IPS-15b (cell line): ENCODE results near the gene PDE6A.

ENCODE experiments used
- H3K27me3 ChIP-seq: one replicate; pipeline ENCODE4 v1.6.1; 2013; ENCODE audit warnings: low read length; ENCODE audit not compliant: control insufficient read depth, insufficient read depth
- H3K36me3 ChIP-seq: one replicate; pipeline ENCODE4 v1.6.1; 2013; ENCODE audit warnings: low read length; ENCODE audit not compliant: control insufficient read depth, insufficient read depth
- H3K4me1 ChIP-seq: one replicate; pipeline ENCODE4 v1.6.1; 2013; ENCODE audit warnings: mild to moderate bottlenecking, low read length; ENCODE audit not compliant: control insufficient read depth, insufficient read depth
- H3K4me3 ChIP-seq: one replicate; pipeline ENCODE4 v1.5.1; 2013; ENCODE audit warnings: low read depth, low read length
- H3K9ac ChIP-seq: one replicate; pipeline ENCODE4 v1.6.1; 2013; ENCODE audit warnings: low read depth, mild to moderate bottlenecking, low read length
- H3K9me3 ChIP-seq: one replicate; pipeline ENCODE4 v1.6.1; 2013; ENCODE audit warnings: mild to moderate bottlenecking, low read length; ENCODE audit not compliant: control insufficient read depth, insufficient read depth

The PDE6A gene

GRCh38 chr5:149962601-149963300 lies 18.2 kb upstream of the PDE6A start:
- H3K4me3 ChIP-seq, result no peak overlapping the region
- no peaks in the 10 kb centered on the region for H3K9me3 ChIP-seq
- peaks cover 9% of the 10 kb centered on the region for H3K27me3 ChIP-seq
- H3K4me1 ChIP-seq, result peaks cover 7% of the 10 kb centered on the region
- no peaks in the 10 kb centered on the region for H3K36me3 ChIP-seq
- H3K9ac ChIP-seq, result no peak overlapping the region

GRCh38 chr5:149961957-149962409 lies 17.4 kb upstream of the PDE6A start:
- Histone ChIP-seq H3K4me1 (peaks cover 7% of the 10 kb centered on the region), H3K9ac (no peak overlapping the region), H3K4me3 (no peak overlapping the region), H3K36me3 (no peaks in the 10 kb centered on the region), H3K9me3 (no peaks in the 10 kb centered on the region), H3K27me3 (peaks cover 9% of the 10 kb centered on the region)

DNA sequence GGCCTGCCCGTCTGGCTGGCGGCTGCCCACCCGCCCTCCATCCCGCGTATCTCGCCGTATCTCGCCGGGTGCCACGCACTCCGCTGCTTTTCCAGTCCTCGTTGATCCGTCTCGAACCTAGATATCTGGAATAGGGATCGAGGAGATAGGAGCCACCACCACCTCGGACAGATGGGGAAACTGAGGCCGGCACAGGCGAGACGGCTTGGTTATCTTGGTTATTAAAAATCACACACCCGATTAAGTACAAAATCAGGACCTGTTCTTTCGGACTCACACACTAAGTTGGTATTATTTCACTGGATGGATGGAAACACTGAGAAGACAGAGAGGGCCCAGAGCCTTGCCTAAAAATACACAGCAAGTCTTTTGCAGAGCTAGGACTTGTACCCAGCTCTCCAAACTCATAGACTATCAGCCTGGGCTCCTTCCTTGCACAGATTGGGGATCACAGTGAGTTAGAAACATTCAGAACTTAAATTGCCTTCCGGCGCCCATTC lies 16.6 kb upstream of the PDE6A start:
- H3K27me3 ChIP-seq, result peaks cover 9% of the 10 kb centered on the region
- no peaks in the 10 kb centered on the region for H3K36me3 ChIP-seq
- peaks cover 7% of the 10 kb centered on the region for H3K4me1 ChIP-seq

GRCh38 chr5:149960272-149961185 lies 15.9 kb upstream of the PDE6A start, which contains the start of gene SLC26A2:
SLC26A2 (plus strand) TSS chr5:149960758; CDS start chr5:149977653, 16,895 bp downstream.
- Histone ChIP-seq H3K36me3 (no peaks in the 10 kb centered on the region), H3K9ac (peak within 1 kb of the TSS; percentile 47), H3K4me3 (peak within 1 kb of the TSS; percentile 73), H3K27me3 (peaks cover 9% of the 10 kb centered on the region), H3K9me3 (no peaks in the 10 kb centered on the region), H3K4me1 (peaks cover 7% of the 10 kb centered on the region)

More for the DNA sequence above, 16.6 kb upstream of the PDE6A start:
- Histone ChIP-seq H3K9me3 (no peaks in the 10 kb centered on the region), H3K4me3 (peak overlapping the region; percentile 73), H3K9ac (peak overlapping the region; percentile 47)

- Histone ChIP-seq H3K9ac (peak overlapping the region; percentile 41), H3K27me3 (peaks cover 9% of the 10 kb centered on the region), H3K9me3 (no peaks in the 10 kb centered on the region), H3K4me1 (peaks cover 7% of the 10 kb centered on the region), H3K4me3 (peak overlapping the region; percentile 73), H3K36me3 (no peaks in the 10 kb centered on the region)
Measured at GRCh38 chr5:149959406-149960236, 15.0 kb upstream of the PDE6A start.

GRCh38 chr5:149957855-149958254 lies 13.3 kb upstream of the PDE6A start:
- Histone ChIP-seq H3K27me3 (peaks cover 9% of the 10 kb centered on the region), H3K4me3 (no peak overlapping the region), H3K36me3 (no peaks in the 10 kb centered on the region), H3K9ac (no peak overlapping the region), H3K9me3 (no peaks in the 10 kb centered on the region), H3K4me1 (peaks cover 7% of the 10 kb centered on the region)

- no peak overlapping the region for H3K9ac ChIP-seq
- no peaks in the 10 kb centered on the region for H3K9me3 ChIP-seq
- H3K36me3 ChIP-seq, result no peaks in the 10 kb centered on the region
- no peak overlapping the region for H3K4me3 ChIP-seq
- H3K27me3 ChIP-seq, result peaks cover 6% of the 10 kb centered on the region
- peaks cover 7% of the 10 kb centered on the region for H3K4me1 ChIP-seq
Measured at GRCh38 chr5:149956685-149957084, 12.1 kb upstream of the PDE6A start.

- no peaks in the 10 kb centered on the region for H3K36me3 ChIP-seq
- peaks cover 7% of the 10 kb centered on the region for H3K4me1 ChIP-seq
- no peak overlapping the region for H3K4me3 ChIP-seq
- no peaks in the 10 kb centered on the region for H3K27me3 ChIP-seq
- H3K9me3 ChIP-seq, result no peaks in the 10 kb centered on the region
- no peak overlapping the region for H3K9ac ChIP-seq
Measured at GRCh38 chr5:149954798-149955197, 10.2 kb upstream of the PDE6A start.

- H3K9ac ChIP-seq, result no peak overlapping the region
Measured at GRCh38 chr5:149953436-149954121, 9.0 kb upstream of the PDE6A start.

GRCh38 chr5:149951138-149951749 lies 6.7 kb upstream of the PDE6A start:
- H3K36me3 ChIP-seq, result no peaks in the 10 kb centered on the region
- H3K9me3 ChIP-seq, result no peaks in the 10 kb centered on the region
- no peaks in the 10 kb centered on the region for H3K27me3 ChIP-seq
- no peaks in the 10 kb centered on the region for H3K4me1 ChIP-seq
- H3K9ac ChIP-seq, result no peak overlapping the region
- H3K4me3 ChIP-seq, result no peak overlapping the region

More at GRCh38 chr5:149953436-149954121, 9.0 kb upstream of the PDE6A start:
- no peaks in the 10 kb centered on the region for H3K27me3 ChIP-seq
- H3K4me1 ChIP-seq, result no peaks in the 10 kb centered on the region
- H3K9me3 ChIP-seq, result no peaks in the 10 kb centered on the region
- no peaks in the 10 kb centered on the region for H3K36me3 ChIP-seq
- H3K4me3 ChIP-seq, result no peak overlapping the region
